H1 (cell line): ENCODE results near the gene DES. TPM values are rescaled to one million over a fixed set of nuclear protein-coding genes. Genes with fewer than 3 reads are reported as not detected.

ENCODE experiments used
- CTCF ChIA-PET: fragments of 300-600 bp; sonication (Branson Sonifier 250); formaldehyde crosslinking; loops from one replicate; lab custom pipeline; 2021; ENCODE audit not compliant: partially characterized antibody; lab: Charles Lee
- POLR2A ChIA-PET: fragments of 300-600 bp; sonication (Branson Sonifier 250); formaldehyde crosslinking; loops from one replicate; lab custom pipeline; 2021; ENCODE audit warnings: inconsistent platforms; ENCODE audit not compliant: partially characterized antibody; lab: Charles Lee
- DNase-seq, 2 experiments: peaks; one replicate each; pipeline versions ENCODE4 v3.0.0 to v3.0.0-alpha.2; 2010 to 2022; ENCODE audit warnings: low spot score in 2 of 2, low read depth in 1 of 2, mixed read lengths in 1 of 2
- FAIRE-seq: peaks from 2 replicates; lab custom pipeline; 2011; peaks lifted over from hg19 to GRCh38; lab: Jason Lieb, UNC
- H2AFZ ChIP-seq: 2 replicates; pipeline ENCODE4 v1.8.1; 2012; ENCODE audit warnings: low read length, inconsistent platforms
- H2AK5ac ChIP-seq: 2 replicates; pipeline ENCODE4 v1.6.1; 2013; ENCODE audit warnings: low read depth, low read length
- H2BK120ac ChIP-seq: replicated peaks from 2 replicates; pipeline ENCODE3; 2013; ENCODE audit warnings: low read depth, low read length, inconsistent platforms
- H2BK12ac ChIP-seq: 2 replicates; pipeline ENCODE4 v1.6.1; 2013; ENCODE audit warnings: low read depth, low read length
- H2BK15ac ChIP-seq: 2 replicates; pipeline ENCODE4 v1.6.1; 2013; ENCODE audit warnings: low read length
- H2BK20ac ChIP-seq: 2 replicates; pipeline ENCODE4 v1.6.1; 2013; ENCODE audit warnings: low read length
- H2BK5ac ChIP-seq: 2 replicates; pipeline ENCODE4 v1.6.1; 2013; ENCODE audit warnings: low read depth, low read length
- H3K14ac ChIP-seq: 2 replicates; pipeline ENCODE4 v1.6.1; 2013; ENCODE audit warnings: inconsistent platforms; ENCODE audit not compliant: insufficient read length
- H3K18ac ChIP-seq: 2 replicates; pipeline ENCODE4 v1.6.1; 2013; ENCODE audit warnings: low read length; ENCODE audit errors: extremely low read depth
- H3K23ac ChIP-seq: 2 replicates; pipeline ENCODE4 v1.6.1; 2013; ENCODE audit warnings: inconsistent platforms; ENCODE audit not compliant: insufficient read length
- H3K23me2 ChIP-seq: 2 replicates; pipeline ENCODE4 v1.6.1; 2013; ENCODE audit warnings: low read depth, low read length
- H3K27ac ChIP-seq: 2 replicates; pipeline ENCODE4 v1.6.1; 2011; ENCODE audit warnings: low read depth, low read length, inconsistent platforms
- H3K27me3 ChIP-seq, 4 experiments: replicated peaks in 1 of 4; 1 replicate in 1 of 4; 2 replicates in 3 of 4; pipeline versions ENCODE4 v1.6.1 to v1.8.1; 2011 to 2013; ENCODE audit warnings: low read length in 3 of 4, mild to moderate bottlenecking in 3 of 4, inconsistent platforms in 2 of 4, mixed read lengths in 2 of 4, moderate library complexity in 1 of 4; ENCODE audit not compliant: control insufficient read depth in 3 of 4, insufficient read depth in 3 of 4; ENCODE audit errors: extremely low read depth in 1 of 4
- H3K36me3 ChIP-seq, 4 experiments: 2 replicates each; pipeline versions ENCODE4 v1.6.1 to v1.8.1; 2011 to 2013; ENCODE audit warnings: mild to moderate bottlenecking in 4 of 4, low read length in 3 of 4, moderate library complexity in 2 of 4, control low read depth in 1 of 4, inconsistent platforms in 1 of 4; ENCODE audit not compliant: insufficient read depth in 4 of 4, control insufficient read depth in 2 of 4
- H3K4ac ChIP-seq: replicated peaks from 2 replicates; pipeline ENCODE3; 2013; ENCODE audit warnings: low read length, low read depth, mixed read lengths, inconsistent platforms; ENCODE audit not compliant: insufficient read length
- H3K4me1 ChIP-seq, 4 experiments: replicated peaks in 1 of 4; 1 replicate in 1 of 4; 2 replicates in 3 of 4; pipeline versions ENCODE4 v1.6.1 to v1.8.1; 2011 to 2013; ENCODE audit warnings: low read length in 3 of 4, inconsistent platforms in 2 of 4, mixed read lengths in 1 of 4; ENCODE audit not compliant: insufficient read depth in 4 of 4, control insufficient read depth in 3 of 4
- H3K4me2 ChIP-seq, 2 experiments: 2 replicates each; pipeline versions ENCODE4 v1.6.1 to v1.8.1; 2011 to 2013; ENCODE audit warnings: low read depth in 2 of 2, low read length in 2 of 2, control low read depth in 1 of 2, inconsistent platforms in 1 of 2, mild to moderate bottlenecking in 1 of 2; ENCODE audit not compliant: insufficient read depth in 1 of 2
- H3K4me3 ChIP-seq, 4 experiments: fragments of 200-600, 300-600 bp in 1 of 4; sonication (generic), shearing (Covaris generic), sonication (Bioruptor Twin) in 1 of 4; 2 replicates each; pipeline versions ENCODE4 v1.5.1 to v1.8.1; 2011 to 2016; ENCODE audit warnings: low read length in 4 of 4, low read depth in 3 of 4, control low read depth in 2 of 4, inconsistent platforms in 2 of 4, mild to moderate bottlenecking in 2 of 4, mixed read lengths in 1 of 4, moderate library complexity in 1 of 4; ENCODE audit not compliant: insufficient read depth in 2 of 4; ENCODE audit errors: extremely low read depth in 1 of 4
- H3K56ac ChIP-seq: replicated peaks from 2 replicates; pipeline ENCODE3; 2013; ENCODE audit warnings: low read depth, mild to moderate bottlenecking, mixed read lengths, low read length, inconsistent platforms; ENCODE audit not compliant: insufficient read length
- H3K79me1 ChIP-seq: 2 replicates; pipeline ENCODE4 v1.6.1; 2013; ENCODE audit warnings: low read depth, low read length, control low read depth
- H3K79me2 ChIP-seq, 2 experiments: 2 replicates each; pipeline versions ENCODE4 v1.6.1 to v1.8.1; 2012 to 2013; ENCODE audit warnings: low read length in 2 of 2, mild to moderate bottlenecking in 2 of 2, inconsistent platforms in 1 of 2; ENCODE audit not compliant: insufficient read depth in 2 of 2, control insufficient read depth in 1 of 2
- H3K9ac ChIP-seq, 4 experiments: replicated peaks in 1 of 4; 1 replicate in 1 of 4; 2 replicates in 3 of 4; pipeline versions ENCODE4 v1.6.1 to v1.8.1; 2011 to 2013; ENCODE audit warnings: low read depth in 3 of 4, low read length in 3 of 4, control low read depth in 2 of 4, mild to moderate bottlenecking in 2 of 4, moderate library complexity in 2 of 4, inconsistent platforms in 1 of 4; ENCODE audit errors: extremely low read depth in 1 of 4
- H3K9me3 ChIP-seq, 2 experiments: 2 replicates each; pipeline versions ENCODE4 v1.6.1 to v1.8.1; 2012 to 2013; ENCODE audit warnings: mild to moderate bottlenecking in 2 of 2, moderate library complexity in 2 of 2, control low read depth in 1 of 2, inconsistent platforms in 1 of 2, low read depth in 1 of 2, low read length in 1 of 2, mixed read lengths in 1 of 2; ENCODE audit not compliant: insufficient read depth in 2 of 2
- H4K20me1 ChIP-seq, 2 experiments: replicated peaks in 1 of 2; 2 replicates each; pipeline versions ENCODE3 to v1.8.1; 2011 to 2013; ENCODE audit warnings: inconsistent platforms in 2 of 2, low read length in 2 of 2, mild to moderate bottlenecking in 1 of 2; ENCODE audit not compliant: insufficient read depth in 2 of 2, control insufficient read depth in 1 of 2
- H4K5ac ChIP-seq: 2 replicates; pipeline ENCODE4 v1.6.1; 2013; ENCODE audit warnings: low read length, low read depth, mixed read lengths, inconsistent platforms; ENCODE audit not compliant: insufficient read length
- H4K8ac ChIP-seq: 2 replicates; pipeline ENCODE4 v1.8.0; 2013; ENCODE audit warnings: mild to moderate bottlenecking, moderate library complexity, low read length, inconsistent platforms; ENCODE audit not compliant: insufficient read depth; ENCODE audit errors: extremely low read depth
- H4K91ac ChIP-seq: replicated peaks from 2 replicates; pipeline ENCODE3; 2013; ENCODE audit warnings: low read length, mixed read lengths, inconsistent platforms; ENCODE audit not compliant: insufficient read length
- CBX8 ChIP-seq: fragments of 300-800, 300-1000 bp; sonication (generic); IDR thresholded peaks from 2 replicates; pipeline ENCODE4 v1.7.1; 2016; ENCODE audit warnings: low read depth, low read length, borderline replicate concordance
- CHD1 ChIP-seq: IDR thresholded peaks from 2 replicates; pipeline ENCODE4 v1.6.1; 2012; ENCODE audit warnings: low read depth, low read length, improper control_type of control experiment
- CREB1 ChIP-seq: IDR thresholded peaks from 2 replicates; pipeline ENCODE4 v1.6.1; 2012; ENCODE audit warnings: inconsistent platforms
- HDAC2 ChIP-seq, 2 experiments: fragments of 300-600 bp in 1 of 2; sonication (generic) in 1 of 2; IDR thresholded peaks; 2 replicates each; pipeline ENCODE4 v1.6.1; 2011 to 2012; ENCODE audit warnings: low read depth in 2 of 2, low read length in 2 of 2, mild to moderate bottlenecking in 2 of 2, moderate library complexity in 2 of 2, borderline replicate concordance in 1 of 2, inconsistent platforms in 1 of 2
- KDM5A ChIP-seq: fragments of 200-600 bp; IDR thresholded peaks from 2 replicates; pipeline ENCODE4 v1.7.1; 2012; ENCODE audit warnings: mild to moderate bottlenecking, low read length, inconsistent platforms, mixed read lengths
- NRF1 ChIP-seq: IDR thresholded peaks from 2 replicates; pipeline ENCODE4 v1.6.1; 2011; ENCODE audit warnings: mild to moderate bottlenecking, low read depth, low read length, improper control_type of control experiment
- RXRA ChIP-seq: IDR thresholded peaks from 2 replicates; pipeline ENCODE4 v1.6.1; 2011; ENCODE audit warnings: low read depth, mild to moderate bottlenecking, low read length, moderate library complexity; ENCODE audit not compliant: insufficient read depth
- SIX5 ChIP-seq: IDR thresholded peaks from 2 replicates; pipeline ENCODE4 v1.6.1; 2011; ENCODE audit warnings: mild to moderate bottlenecking, low read depth, low read length
- SP2 ChIP-seq: IDR thresholded peaks from 2 replicates; pipeline ENCODE4 v1.6.1; 2012; ENCODE audit warnings: mild to moderate bottlenecking, low read length, inconsistent platforms
- TCF12 ChIP-seq: IDR thresholded peaks from 2 replicates; pipeline ENCODE4 v1.6.1; 2011; ENCODE audit warnings: low read depth, mild to moderate bottlenecking, low read length
- WGBS, 2 experiments: shearing (Covaris generic) in 1 of 2; methylation state at CpG; one replicate each; pipeline versions ENCODE4 v1.1.6 to v1.1.7; 2013 to 2015; ENCODE audit warnings: low lambda C conversion rate in 2 of 2, mixed read lengths in 2 of 2, inconsistent platforms in 1 of 2, low coverage in 1 of 2, missing lambda C conversion rate in 1 of 2; ENCODE audit not compliant: insufficient replicate concordance in 2 of 2, insufficient coverage in 1 of 2, insufficient read length in 1 of 2; ENCODE audit errors: extremely low coverage in 1 of 2, missing lambda C conversion rate in 1 of 2; 5-methylcytosine and 5-hydroxymethylcytosine counted together
- polyA plus RNA-seq, 7 experiments: library from polyadenylated mRNA; depleted of rRNA in 3 of 7; stranded (reverse) in 5 of 7; unstranded in 2 of 7; fragments of >200 nt in 5 of 7; fragments of 200-250 nt in 2 of 7; gene quantifications; 1 replicate in 5 of 7; 2 replicates in 1 of 7; 4 replicates in 1 of 7; pipeline versions ENCODE4 v1.2.1 to v1.2.3, GENCODE V29; 2011 to 2013; ENCODE audit warnings: missing spikeins in 2 of 7, mixed read lengths in 2 of 7
- total RNA-seq: library from RNA; stranded (reverse); fragmentation: NEBNext Ultra II Directional; extraction: Animal tissue kit (Norgen Biotek cat#: 25700); gene quantifications from 2 replicates; pipeline ENCODE4 v1.2.1, GENCODE V29; 2021

Gene DES
- total and polyA plus RNA-seq, 2 of the 8 experiments (the other 6 are each of a cell fraction or from before 2014, with no cell fraction given) = 1.8 to 4.3 TPM

- H4K5ac ChIP-seq = no peak overlapping the region
- no peaks in the 10 kb centered on the region for H3K79me1 ChIP-seq
- DNase-seq = no peak
- peaks cover 0 to 33% (median 22%) of the 10 kb centered on the region in 4 experiments; a peak in 6 of 7 replicates for H3K27me3 ChIP-seq
- no peak overlapping the region for H3K27ac ChIP-seq
- H3K14ac ChIP-seq = no peak overlapping the region
- H3K9ac ChIP-seq = no peak overlapping the region
- no peaks in the 10 kb centered on the region for H3K9me3 ChIP-seq
- H3K4me3 ChIP-seq = no peak overlapping the region
- H4K91ac ChIP-seq = no peak overlapping the region
- H3K4me1 ChIP-seq = peaks cover 0 to 15% (median 9%) of the 10 kb centered on the region in 4 experiments; a peak in 6 of 7 replicates
- H2BK120ac ChIP-seq = no peak overlapping the region
- H3K4ac ChIP-seq = no peak overlapping the region
- ChIA-PET POLR2A (interaction anchor here (0.9 to 1.9 kb wide), 4 partner anchors 9 to 67 kb away, joined by 3 to 6 read pairs (median 4); partner anchors contain the start of gene GMPPA), CTCF (interaction anchor here (0.6 to 113.1 kb wide), 5 partner anchors 19 to 328 kb away, joined by 3 to 7248 read pairs (median 186); partner anchors contain the start of genes ASIC4, CHPF, DES and DNPEP)
- peaks cover 0 to 10% of the 10 kb centered on the region in 2 experiments for H4K20me1 ChIP-seq
- H2AFZ ChIP-seq = no peak overlapping the region
- H2BK20ac ChIP-seq = no peak overlapping the region
- no peaks in the 10 kb centered on the region for H3K79me2 ChIP-seq
- no peak overlapping the region for H3K18ac ChIP-seq
- H4K8ac ChIP-seq = no peak overlapping the region
- H3K56ac ChIP-seq = no peak overlapping the region
- 91% methylated on average over 6 of the region's 6 CpGs; no CpG with 5 or more reads in 1 of the 2 experiments for WGBS, 2 experiments
- H3K36me3 ChIP-seq = no peaks in the 10 kb centered on the region
- H3K4me2 ChIP-seq = no peak overlapping the region
- no peak for FAIRE-seq
- H2BK5ac ChIP-seq = no peak overlapping the region
- no peak overlapping the region for H3K23ac ChIP-seq
- H2BK15ac ChIP-seq = no peak overlapping the region
- no peak overlapping the region for H2AK5ac ChIP-seq
- H2BK12ac ChIP-seq = no peak overlapping the region
- TF ChIP-seq HDAC2 (IDR thresholded peaks at IDR 0.05; ENCODE audit: borderline replicate concordance in 1 of 2, low read depth in 2 of 2, low read length in 2 of 2) (no peak), NRF1 (no peak), KDM5A (no peak), TCF12 (no peak), RXRA (no peak), CREB1 (no peak), CBX8 (no peak), SIX5 (no peak), SP2 (no peak), CHD1 (no peak)
- H3K23me2 ChIP-seq = peaks cover 6% of the 10 kb centered on the region; the same call in 1 of the 2 replicates
Measured at GRCh38 chr2:219439506-219439905, 21.3 kb downstream of the DES start.
